COLO829 (cell line): ENCODE data around the gene TLX3.
A peak's percentile ranks its signal among the peaks of the same experiment; 100 is the strongest.
"Not testable (repeated sequence)": the region's sequence is repeated elsewhere in the genome, so short reads cannot be mapped to it uniquely, and the experiment has no call there.

Experiments
- DNase-seq: peaks from one replicate; pipeline ENCODE4 v3.0.0; 2012; ENCODE audit warnings: low spot score

TLX3 gene

DNA sequence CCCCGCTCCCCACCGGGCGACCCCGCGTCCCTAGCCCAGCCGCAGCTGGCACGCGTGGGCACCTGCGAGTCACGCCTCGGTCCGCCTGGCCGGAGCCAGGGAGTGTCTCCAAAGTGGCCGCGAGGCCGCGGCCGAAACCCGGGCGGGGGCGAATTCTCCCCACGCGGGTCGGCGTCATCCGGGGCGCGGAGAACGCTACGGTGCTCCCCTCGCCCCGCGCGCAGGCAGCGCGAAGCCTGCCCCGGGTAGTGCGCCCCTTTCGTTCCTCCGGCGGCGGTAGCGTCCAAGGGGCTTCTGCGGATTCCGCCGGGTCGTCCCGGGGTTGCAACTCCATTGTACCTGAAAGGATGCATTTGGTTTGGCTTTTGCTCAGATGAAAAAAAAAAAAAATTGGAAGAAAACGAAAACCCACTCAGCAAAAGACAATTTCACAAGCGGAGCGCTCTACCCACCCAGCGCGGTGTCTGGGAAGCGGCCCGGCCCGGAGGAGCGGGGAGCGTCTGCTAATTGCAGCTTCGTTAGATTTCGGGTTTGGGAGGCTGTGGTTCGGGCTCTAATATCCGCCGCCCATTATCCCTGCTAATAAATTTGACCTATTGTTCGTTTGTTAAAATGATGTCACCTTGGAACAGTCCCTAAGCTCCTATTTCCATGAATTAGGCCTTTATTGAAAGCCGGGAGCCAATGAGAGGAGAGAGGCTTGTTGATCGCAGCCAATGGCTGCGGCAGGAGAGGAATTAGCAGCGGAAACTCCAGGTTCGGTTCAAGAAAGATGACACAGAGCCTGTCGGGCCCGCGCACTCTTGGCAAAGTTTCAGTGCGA is at the start of gene TLX3:
Gene TLX3 (plus strand): TSS at position 796 of the 823 bp plus-strand sequence. CDS start 118 bp downstream, outside the sequence.
- DNase-seq = peak; percentile 77

DNA sequence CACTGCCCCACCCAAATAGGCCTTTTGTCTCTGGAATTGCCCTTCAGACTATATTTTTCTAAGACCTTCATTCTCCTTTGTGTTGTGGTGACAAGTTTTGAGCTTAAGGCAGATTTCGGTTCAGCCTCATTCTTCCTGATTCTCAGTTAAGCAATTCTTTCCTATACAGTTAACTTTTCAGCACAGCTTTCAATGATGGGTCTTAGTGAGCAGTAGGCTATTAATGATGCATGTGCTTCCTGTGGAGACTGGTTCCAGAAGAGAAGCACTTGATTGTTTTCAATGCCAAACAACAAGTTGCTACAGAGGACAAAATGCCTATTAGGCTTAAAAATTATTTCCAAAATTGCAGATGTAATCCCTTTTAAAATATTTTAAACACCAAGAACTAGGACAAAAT is 47.7 kb upstream of the TLX3 start:
- DNase-seq = no peak

GRCh38 chr5:171261904-171262303 is 47.1 kb upstream of the TLX3 start:
- DNase-seq = no peak

GRCh38 chr5:171263181-171263580 is 45.9 kb upstream of the TLX3 start:
- DNase-seq = no peak

- DNase-seq = no peak
These were observed 44.2 kb upstream of the TLX3 start for GRCh38 chr5:171264843-171265242.

GRCh38 chr5:171268700-171269620 is 40.1 kb upstream of the TLX3 start:
- DNase-seq = no peak

DNA sequence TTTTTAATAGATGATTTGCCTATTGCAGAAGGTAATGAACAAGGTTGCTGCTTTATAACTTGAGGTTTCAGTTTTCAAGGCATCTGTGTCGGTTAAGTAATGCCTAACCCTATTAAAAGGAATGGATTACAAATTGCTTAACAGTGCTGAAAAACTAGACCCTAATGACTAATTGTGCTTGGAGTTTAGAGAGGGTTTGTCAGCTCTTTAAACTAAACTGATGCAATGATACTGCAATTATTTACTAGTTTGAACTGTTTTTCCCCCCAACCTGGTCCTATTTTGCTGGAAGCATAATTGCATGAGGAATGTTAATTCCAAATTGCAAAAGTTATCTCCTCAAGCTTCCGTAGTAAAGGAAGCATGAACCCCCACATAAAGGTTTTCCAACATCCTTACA is 39.3 kb upstream of the TLX3 start:
- no peak for DNase-seq

- no peak for DNase-seq
These were observed 38.9 kb upstream of the TLX3 start for GRCh38 chr5:171270136-171270535.

DNA sequence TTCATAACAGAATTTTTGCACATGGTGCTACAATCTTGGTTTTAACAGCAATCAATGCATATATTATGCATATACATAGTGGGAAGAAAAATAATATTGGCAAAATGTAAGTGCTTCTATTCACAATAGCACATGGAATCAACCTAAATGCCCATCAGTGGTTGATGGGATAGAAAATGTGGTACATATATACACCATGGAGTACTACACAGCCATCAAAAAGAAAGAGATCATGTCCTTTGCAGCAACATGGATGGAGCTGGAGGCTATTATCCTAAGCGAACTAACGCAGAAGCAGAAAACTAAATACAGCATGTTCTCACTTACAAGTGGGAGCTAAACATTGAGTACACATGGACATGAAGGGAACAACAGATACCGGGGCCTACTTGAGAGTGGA is 37.2 kb upstream of the TLX3 start:
- no peak for DNase-seq

DNA sequence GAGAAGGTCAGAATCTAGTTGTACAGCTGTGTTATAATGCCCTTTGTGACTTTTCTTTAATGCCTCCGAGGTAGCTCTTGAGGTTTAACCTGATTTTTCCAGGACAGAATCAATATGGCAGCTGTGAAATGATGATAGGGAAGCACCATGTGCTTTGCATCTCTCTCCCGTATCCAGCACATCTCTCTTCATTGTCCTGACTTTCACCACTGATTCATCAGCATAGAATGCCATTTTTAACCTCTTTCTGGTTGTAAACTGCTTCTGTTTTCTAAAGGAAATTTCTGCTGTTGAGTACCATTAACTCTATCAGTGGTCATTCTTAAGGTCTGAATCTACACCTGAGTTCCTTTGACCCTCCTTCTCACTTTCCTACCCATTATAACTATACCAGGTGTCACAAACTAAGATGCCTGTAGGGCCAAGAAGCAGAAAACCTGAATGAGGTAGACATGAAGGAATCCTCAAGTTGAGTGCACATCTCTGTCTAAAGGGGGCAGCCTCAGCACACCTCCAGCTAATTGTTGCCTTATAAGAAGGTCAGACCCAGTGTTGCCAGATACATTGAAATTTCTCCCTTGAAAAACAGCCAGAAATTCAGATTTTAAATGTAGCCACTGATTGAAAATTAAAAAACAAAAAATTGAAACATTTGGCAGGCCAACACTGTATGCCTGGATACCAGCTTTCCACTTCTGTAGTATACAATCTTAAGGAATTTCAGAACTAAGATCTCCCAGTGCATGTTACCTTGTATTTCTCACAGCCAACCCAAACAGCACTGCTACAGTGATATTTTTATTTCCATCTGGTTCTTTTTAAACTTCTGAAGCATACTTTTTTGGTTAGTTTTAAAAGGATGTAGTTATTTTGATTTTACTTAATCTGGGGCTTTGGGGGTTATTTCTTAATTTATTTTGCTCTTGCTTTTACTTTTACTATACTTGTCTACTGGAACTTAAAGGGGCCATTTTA is 35.8 kb upstream of the TLX3 start:
- DNase-seq = no peak

GRCh38 chr5:171275841-171276544 is 33.1 kb upstream of the TLX3 start:
- no peak for DNase-seq

DNA sequence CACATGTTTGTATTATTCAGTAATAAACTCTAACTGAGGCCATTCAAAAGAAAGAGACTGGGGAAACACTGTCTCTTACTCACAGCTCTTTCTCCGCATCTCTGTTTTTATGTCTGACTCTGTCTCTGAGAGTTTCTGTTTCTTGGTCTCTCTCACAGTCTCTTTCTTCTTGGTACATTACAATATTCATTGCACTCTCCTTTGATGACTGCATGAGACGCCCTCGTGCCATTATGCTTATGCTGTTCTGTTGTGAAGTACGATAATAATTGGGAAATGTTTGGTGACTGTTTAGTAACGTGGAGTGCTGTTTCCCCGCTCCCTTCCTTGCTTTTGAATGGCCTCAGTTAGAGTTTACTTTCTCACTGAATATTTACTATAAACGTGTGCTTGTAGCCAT is 25.3 kb upstream of the TLX3 start:
- DNase-seq = no peak

GRCh38 chr5:171285465-171285864 is 23.6 kb upstream of the TLX3 start:
- DNase-seq = no peak

DNA sequence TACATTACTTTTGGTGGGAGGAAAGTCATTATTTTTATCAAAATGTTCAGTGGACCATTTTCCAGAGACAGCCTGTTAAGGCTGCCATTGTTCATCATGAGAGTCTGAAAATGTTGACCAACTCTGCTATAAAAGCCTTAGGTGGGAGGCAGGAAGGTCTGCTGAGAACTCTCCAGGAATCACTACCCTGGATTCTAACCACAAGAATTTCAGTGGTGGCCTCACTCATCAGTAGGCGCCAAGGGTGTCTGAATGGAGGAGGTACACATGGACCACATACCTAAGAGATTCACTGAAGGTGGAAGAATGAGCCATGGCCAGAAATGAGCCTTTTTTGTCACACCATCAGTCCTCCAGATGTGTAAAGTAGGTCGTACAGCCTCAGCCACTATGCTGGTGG is 21.0 kb upstream of the TLX3 start:
- DNase-seq = no peak

DNA sequence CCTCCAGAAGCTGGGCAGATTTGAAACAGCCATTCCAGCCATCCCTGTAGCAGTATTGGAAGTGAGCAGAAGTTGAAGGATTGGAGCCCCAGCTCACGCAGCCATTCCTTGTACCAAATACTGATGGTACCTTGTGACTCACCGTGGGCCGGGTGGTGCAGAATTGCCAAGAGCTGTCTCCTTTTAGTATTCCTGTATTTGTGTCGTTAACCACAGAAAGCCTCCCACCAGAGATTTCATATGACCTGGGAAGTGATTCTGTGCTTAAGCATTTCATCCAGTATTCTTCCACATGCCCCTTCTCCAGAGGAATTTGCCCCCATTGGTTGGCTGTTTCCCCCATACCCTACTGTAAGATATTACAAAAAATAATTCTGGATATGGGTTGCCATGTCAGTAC is 17.7 kb upstream of the TLX3 start:
- DNase-seq = no peak

- no peak for DNase-seq
These were observed 13.7 kb upstream of the TLX3 start for GRCh38 chr5:171295299-171295698.

DNA sequence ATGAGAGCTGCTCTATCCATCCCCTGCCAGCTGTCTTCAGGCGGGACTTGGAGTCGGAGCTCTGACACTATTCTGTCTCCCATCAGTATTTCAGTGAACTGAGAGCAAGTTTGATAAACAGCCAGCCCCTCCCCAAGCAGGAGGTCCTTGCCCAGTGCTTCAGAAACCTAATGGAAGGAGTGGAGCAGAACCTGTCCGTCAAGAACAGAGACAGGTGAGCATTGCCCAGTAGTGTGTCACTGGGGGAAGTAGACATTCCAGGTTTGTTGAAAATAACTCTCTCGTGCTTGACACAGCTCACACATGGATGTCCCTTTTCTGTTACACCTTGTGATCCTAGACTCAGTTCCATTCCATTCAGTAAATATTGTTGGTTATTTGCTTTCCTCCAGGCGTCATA is 13.2 kb upstream of the TLX3 start:
- DNase-seq = no peak

DNA sequence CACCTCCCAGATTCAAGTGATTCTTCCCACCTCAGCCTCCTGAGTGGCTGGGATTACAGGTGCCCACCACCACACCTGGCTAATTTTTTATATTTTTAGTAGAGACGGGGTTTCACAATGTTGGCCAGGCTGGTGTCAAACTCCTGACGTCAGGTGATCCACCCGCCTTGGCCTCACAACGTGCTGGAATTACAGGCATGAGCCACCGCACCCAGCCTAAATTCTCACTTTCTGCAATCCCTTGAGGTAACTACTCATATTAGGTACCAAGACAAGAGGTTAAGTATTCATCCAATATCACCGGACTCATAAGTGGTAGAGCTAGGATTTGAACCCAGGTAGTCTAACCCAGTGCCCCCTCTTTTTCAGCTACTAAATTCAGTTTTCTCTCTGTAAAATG is 11.1 kb upstream of the TLX3 start:
- DNase-seq = not testable (repeated sequence)

- DNase-seq = no peak
These were observed 9.8 kb upstream of the TLX3 start for GRCh38 chr5:171299228-171299627.

DNA sequence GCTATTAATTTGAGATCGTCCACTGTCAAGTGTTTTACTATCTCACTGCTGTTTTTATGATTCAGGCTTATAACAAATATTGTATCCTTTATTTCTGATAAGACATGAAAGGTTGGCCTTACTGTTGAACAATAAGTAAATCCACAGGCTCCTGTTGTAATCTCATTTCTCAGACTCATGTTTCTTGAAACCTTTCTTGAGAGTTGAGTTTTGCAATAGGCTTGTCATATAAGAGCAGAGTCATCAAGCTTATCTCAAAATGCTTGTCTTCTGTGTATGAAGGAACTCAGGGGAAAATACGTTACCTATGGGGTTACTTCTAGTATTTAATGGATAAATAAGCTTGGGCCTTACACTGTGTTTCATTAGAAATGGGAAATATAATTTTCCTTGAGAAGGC is 9.2 kb upstream of the TLX3 start:
- no peak for DNase-seq

GRCh38 chr5:171300358-171300757 is 8.7 kb upstream of the TLX3 start:
- no peak for DNase-seq
